Central memory CD8-positive, alpha-beta T cell (primary cell): Measurements from ENCODE around the gene LYRM4.

ENCODE experiments used
- ATAC-seq: fragments of 150-1000 bp; cut with Tn5 transposase; replicated peaks from 2 replicates; pipeline ENCODE4 v1.10.0; 2022; ENCODE audit warnings: mild to moderate bottlenecking, moderate FRiP score, moderate number of reproducible peaks; ENCODE audit not compliant: poor library complexity, severe bottlenecking; ENCODE audit errors: extremely low read depth
- DNase-seq, 2 donors: peaks; one replicate each; pipeline ENCODE4 v3.0.0; 2021; ENCODE audit warnings: low spot score in 2 of 2
- H3K27ac Mint-ChIP-seq: one replicate; pipeline ENCODE4 v1.8.0; 2022; ENCODE audit warnings: low read depth, mild to moderate bottlenecking, moderate library complexity, mixed read lengths
- H3K27me3 Mint-ChIP-seq: one replicate; pipeline ENCODE4 v1.8.0; 2022; ENCODE audit warnings: mixed read lengths
- H3K36me3 Mint-ChIP-seq: one replicate; pipeline ENCODE4 v1.8.0; 2022; ENCODE audit warnings: mild to moderate bottlenecking, moderate library complexity, mixed read lengths; ENCODE audit not compliant: insufficient read depth
- H3K4me1 Mint-ChIP-seq: one replicate; pipeline ENCODE4 v1.8.0; 2022; ENCODE audit warnings: mixed read lengths
- H3K4me3 Mint-ChIP-seq: one replicate; pipeline ENCODE4 v1.8.0; 2022; ENCODE audit warnings: mild to moderate bottlenecking, moderate library complexity, mixed read lengths
- H3K9me3 Mint-ChIP-seq: one replicate; pipeline ENCODE4 v1.8.0; 2022; ENCODE audit warnings: mixed read lengths

LYRM4 gene

DNA sequence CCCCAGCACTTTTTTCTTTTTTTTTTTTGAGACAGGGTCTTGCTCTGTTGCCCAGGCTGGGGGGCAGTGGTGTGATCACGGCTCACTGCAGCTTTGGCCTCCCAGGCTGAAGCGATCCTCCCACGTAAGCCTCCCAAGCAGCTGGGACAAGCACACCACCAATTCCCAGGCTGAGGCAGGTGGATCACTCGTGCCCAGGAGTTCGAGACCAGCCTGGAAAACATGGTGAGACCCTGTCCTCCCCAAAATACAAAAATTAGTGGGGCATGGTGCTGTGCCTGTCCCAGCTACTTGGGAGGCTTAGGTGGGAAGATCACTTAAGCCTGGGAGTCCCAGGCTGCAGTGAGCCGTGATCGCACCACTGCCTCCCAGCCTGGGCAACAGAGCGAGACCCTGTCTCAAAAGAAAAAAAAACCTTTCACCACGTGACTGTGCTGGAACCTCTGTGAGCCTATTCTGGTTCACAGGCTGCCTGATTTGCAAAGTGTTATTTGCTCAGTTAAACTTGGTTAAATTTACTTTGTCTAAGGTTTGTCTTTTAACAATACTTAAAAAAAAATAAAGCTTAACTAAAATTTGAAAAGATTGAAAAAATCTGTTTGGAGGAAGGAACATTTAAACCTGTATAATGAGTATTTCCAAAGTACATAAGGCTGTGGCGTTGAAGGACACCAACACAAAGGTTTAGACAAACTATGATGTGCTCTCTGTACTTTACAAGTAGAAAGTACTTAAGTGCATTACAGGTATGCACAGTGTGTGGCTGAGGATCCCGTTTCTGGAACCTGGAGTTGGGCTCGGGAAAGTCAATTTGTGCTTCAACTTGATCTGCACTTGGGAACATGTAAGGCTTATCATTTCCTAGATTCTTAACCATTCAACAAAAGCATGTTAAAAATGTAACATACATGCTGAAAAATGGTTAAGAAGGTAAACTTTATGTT lies 120.7 kb downstream of the LYRM4 start:
- peaks cover 3% of the 10 kb centered on the region for H3K36me3 Mint-ChIP-seq
- H3K4me1 Mint-ChIP-seq = no peaks in the 10 kb centered on the region
- no peaks in the 10 kb centered on the region for H3K27me3 Mint-ChIP-seq
- no peak for DNase-seq
- H3K27ac Mint-ChIP-seq = no peak overlapping the region
- no peak overlapping the region for H3K4me3 Mint-ChIP-seq
- ATAC-seq = no peak
- no peaks in the 10 kb centered on the region for H3K9me3 Mint-ChIP-seq

DNA sequence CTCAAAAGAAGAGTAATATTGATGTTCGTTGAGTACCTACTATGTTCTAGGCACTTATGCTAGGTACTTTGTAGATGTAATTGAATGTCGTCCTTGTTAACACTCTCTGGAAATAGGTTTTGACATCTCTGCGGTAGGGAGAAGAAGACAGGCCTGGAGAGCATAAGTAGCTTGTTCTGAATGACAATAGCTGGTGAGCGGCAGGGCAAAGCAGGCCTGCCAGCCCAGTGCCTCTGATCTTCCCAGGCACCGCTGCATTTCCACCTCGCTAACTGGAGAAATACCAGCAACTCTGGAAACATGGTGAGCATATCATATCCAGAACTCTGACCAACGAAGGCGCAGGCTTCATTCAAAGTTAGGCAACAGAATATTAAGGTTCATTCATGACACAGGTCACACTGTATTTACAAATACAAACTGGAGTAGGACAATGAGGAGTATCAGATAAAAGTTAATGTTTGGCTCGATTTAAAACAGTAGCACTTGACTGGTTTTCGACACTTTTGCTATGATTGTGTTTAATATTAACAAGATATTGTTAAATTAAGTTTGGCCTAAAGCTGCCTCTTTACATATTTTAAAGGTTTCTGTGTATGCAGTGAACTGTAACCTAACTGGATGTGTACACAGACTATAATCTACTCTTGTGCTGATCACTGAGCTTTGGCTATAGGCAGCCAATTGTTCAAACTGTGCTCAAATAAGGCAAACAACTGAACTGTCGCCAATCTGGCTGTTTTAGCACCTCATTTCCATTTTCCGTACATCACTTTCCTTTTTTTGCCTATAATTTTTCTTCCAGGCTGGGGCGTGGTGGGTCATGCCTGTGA lies 121.5 kb downstream of the LYRM4 start:
- Mint-ChIP-seq H3K4me1 (no peaks in the 10 kb centered on the region), H3K27me3 (no peaks in the 10 kb centered on the region), H3K27ac (no peak overlapping the region), H3K4me3 (no peak overlapping the region), H3K9me3 (no peaks in the 10 kb centered on the region), H3K36me3 (peaks cover 2% of the 10 kb centered on the region)
- ATAC-seq (no peak), DNase-seq (no peak)

DNA sequence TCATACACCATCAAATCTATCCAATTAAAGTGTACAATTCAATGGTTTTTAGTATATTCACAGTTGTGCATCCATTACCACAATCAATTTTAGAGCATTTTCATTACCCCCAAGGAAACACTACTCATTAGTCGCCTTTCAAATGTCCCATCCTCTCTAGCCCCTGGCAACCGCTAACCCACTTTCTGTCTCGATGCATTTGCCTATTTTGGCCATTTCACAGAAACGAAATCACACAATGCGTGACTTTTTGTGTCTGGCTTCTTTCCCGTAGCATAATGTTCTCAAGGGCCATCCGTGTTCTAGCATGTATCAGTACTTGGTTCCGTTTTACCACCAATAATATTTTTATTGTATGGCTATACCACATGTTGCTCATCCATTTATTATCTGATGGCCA lies 123.9 kb downstream of the LYRM4 start:
- no peaks in the 10 kb centered on the region for H3K27me3 Mint-ChIP-seq
- H3K4me3 Mint-ChIP-seq = no peak overlapping the region
- no peak overlapping the region for H3K27ac Mint-ChIP-seq
- DNase-seq (no peak), ATAC-seq (no peak)
- no peaks in the 10 kb centered on the region for H3K4me1 Mint-ChIP-seq
- peaks cover 2% of the 10 kb centered on the region for H3K36me3 Mint-ChIP-seq
- no peaks in the 10 kb centered on the region for H3K9me3 Mint-ChIP-seq

GRCh38 chr6:5135788-5136376 lies 124.9 kb downstream of the LYRM4 start:
- no peaks in the 10 kb centered on the region for H3K9me3 Mint-ChIP-seq
- no peak overlapping the region for H3K4me3 Mint-ChIP-seq
- ATAC-seq (no peak), DNase-seq (peak in 1 of 2 donors; percentile 29)
- H3K27ac Mint-ChIP-seq = no peak overlapping the region
- H3K27me3 Mint-ChIP-seq = no peaks in the 10 kb centered on the region
- no peaks in the 10 kb centered on the region for H3K4me1 Mint-ChIP-seq
- peaks cover 2% of the 10 kb centered on the region for H3K36me3 Mint-ChIP-seq

- Mint-ChIP-seq H3K36me3 (no peaks in the 10 kb centered on the region), H3K9me3 (no peaks in the 10 kb centered on the region), H3K4me3 (no peak overlapping the region), H3K27me3 (no peaks in the 10 kb centered on the region), H3K4me1 (no peaks in the 10 kb centered on the region), H3K27ac (no peak overlapping the region)
- DNase-seq = no peak
- no peak for ATAC-seq
Observed at GRCh38 chr6:5133943-5134342, 126.8 kb downstream of the LYRM4 start.

- no peaks in the 10 kb centered on the region for H3K9me3 Mint-ChIP-seq
- H3K4me1 Mint-ChIP-seq = no peaks in the 10 kb centered on the region
- H3K27me3 Mint-ChIP-seq = no peaks in the 10 kb centered on the region
- no peak overlapping the region for H3K27ac Mint-ChIP-seq
- DNase-seq = no peak
- no peak for ATAC-seq
- no peak overlapping the region for H3K4me3 Mint-ChIP-seq
- H3K36me3 Mint-ChIP-seq = no peaks in the 10 kb centered on the region
Observed at GRCh38 chr6:5132731-5133130, 128.0 kb downstream of the LYRM4 start.

DNA sequence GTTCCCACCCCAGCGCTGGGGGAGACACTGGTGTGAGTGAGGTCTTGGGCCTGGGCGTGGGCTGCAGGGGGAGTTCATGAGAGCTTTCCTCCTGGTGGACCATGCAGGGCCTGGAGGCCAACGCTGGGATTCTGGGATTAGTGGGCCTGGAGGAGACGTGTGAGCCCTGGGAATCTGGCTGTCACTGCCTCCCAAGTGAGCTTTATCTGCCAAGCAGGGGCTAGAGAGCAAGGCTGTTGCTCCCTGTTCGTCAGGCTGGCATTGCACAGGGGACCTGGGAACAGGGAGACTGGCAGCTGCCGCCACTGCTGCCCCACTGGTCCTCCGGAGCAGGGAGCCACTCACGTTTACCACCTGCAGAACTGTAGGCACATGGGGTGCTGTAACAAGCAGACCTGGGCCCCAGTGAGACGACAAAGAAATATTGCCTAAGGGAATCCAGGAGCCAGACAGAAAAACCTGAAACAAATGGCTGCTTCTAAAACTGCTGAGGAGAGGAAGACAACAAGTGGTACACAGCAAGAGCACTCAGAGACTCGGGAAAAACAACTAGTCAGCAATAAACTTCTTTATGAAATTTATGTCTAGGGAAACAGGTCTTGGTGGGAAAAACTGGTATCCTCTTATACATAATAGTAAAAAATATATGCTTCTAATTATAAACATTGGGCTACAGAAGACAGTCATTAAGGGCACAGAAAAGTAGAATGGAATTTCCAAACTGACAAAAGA lies 130.4 kb downstream of the LYRM4 start:
- no peak for DNase-seq
- no peak overlapping the region for H3K4me3 Mint-ChIP-seq
- no peaks in the 10 kb centered on the region for H3K27me3 Mint-ChIP-seq
- H3K27ac Mint-ChIP-seq = peak overlapping the region; percentile 15
- H3K9me3 Mint-ChIP-seq = no peaks in the 10 kb centered on the region
- no peaks in the 10 kb centered on the region for H3K36me3 Mint-ChIP-seq
- ATAC-seq = no peak
- no peaks in the 10 kb centered on the region for H3K4me1 Mint-ChIP-seq

DNA sequence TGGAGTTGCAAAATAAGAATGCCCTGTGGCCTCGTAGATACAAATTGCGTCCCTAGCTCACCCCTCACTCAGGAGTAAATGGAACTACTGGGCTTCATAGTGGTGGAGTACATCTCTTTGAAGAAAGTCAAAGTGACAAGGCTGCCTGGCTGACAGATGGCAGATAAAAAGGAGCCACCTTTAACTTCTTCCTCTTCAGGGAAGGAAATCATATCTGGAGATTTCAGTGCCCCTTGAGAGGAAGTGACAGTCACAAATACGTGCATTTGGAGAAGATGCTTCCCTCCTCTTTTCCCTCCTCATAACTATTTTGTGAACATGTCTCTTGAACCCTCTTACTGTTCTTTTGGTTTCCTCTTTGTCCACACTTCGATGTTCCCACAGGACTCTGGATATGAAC lies 132.4 kb downstream of the LYRM4 start:
- H3K27ac Mint-ChIP-seq = no peak overlapping the region
- no peaks in the 10 kb centered on the region for H3K9me3 Mint-ChIP-seq
- H3K27me3 Mint-ChIP-seq = no peaks in the 10 kb centered on the region
- DNase-seq (no peak), ATAC-seq (no peak)
- no peaks in the 10 kb centered on the region for H3K36me3 Mint-ChIP-seq
- H3K4me3 Mint-ChIP-seq = no peak overlapping the region
- no peaks in the 10 kb centered on the region for H3K4me1 Mint-ChIP-seq

DNA sequence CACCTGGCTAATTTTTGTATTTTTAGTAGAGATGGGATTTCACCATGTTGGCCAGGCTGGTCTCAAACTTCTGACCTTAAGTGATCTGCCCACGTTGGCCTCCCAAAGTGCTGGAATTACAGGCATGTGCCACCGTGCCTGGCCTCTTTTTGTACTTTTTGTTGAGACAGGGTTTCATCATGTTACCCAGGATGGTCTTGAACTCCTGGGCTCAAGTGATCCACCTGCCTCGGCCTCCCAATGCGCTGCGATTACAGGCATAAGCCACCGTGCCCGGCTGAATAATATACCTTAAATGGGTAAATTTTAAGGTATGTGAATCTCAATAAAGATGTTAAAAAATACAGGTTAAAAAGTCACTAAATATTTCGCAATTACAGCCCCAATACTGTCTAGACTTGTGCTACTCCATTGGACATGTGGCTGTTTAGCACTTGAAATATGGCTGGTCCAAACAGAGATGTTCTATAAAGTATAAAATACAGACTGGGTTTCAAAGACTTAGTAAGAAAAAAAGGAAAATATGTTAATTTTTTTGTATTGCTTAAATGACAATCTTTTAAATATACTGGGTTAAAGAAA lies 133.6 kb downstream of the LYRM4 start:
- Mint-ChIP-seq H3K27me3 (no peaks in the 10 kb centered on the region), H3K27ac (no peak overlapping the region), H3K36me3 (no peaks in the 10 kb centered on the region), H3K4me1 (no peaks in the 10 kb centered on the region), H3K9me3 (no peaks in the 10 kb centered on the region), H3K4me3 (no peak overlapping the region)
- DNase-seq = no peak
- ATAC-seq = no peak

DNA sequence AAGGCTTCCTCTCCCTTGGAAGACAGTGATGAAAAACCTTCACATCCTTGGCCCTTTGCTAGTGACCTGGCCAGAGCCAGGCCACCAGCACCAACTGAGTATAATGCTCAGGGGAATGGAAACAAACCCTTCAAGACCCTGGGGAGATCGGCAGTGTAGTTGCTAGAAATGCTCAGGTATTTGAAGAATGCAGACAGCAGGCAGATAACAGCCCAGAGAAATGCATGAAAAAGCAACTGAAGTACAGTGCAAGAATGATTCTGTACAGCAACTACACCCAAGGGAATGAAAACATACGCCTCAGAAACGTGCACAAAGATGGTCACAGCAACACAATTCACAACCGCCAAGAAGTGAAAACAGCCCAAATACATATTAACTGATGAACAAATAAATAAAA lies 134.5 kb downstream of the LYRM4 start:
- H3K27me3 Mint-ChIP-seq = no peaks in the 10 kb centered on the region
- peaks cover 1% of the 10 kb centered on the region for H3K36me3 Mint-ChIP-seq
- no peaks in the 10 kb centered on the region for H3K9me3 Mint-ChIP-seq
- H3K4me1 Mint-ChIP-seq = no peaks in the 10 kb centered on the region
- no peak overlapping the region for H3K4me3 Mint-ChIP-seq
- no peak for ATAC-seq
- H3K27ac Mint-ChIP-seq = no peak overlapping the region
- no peak for DNase-seq

DNA sequence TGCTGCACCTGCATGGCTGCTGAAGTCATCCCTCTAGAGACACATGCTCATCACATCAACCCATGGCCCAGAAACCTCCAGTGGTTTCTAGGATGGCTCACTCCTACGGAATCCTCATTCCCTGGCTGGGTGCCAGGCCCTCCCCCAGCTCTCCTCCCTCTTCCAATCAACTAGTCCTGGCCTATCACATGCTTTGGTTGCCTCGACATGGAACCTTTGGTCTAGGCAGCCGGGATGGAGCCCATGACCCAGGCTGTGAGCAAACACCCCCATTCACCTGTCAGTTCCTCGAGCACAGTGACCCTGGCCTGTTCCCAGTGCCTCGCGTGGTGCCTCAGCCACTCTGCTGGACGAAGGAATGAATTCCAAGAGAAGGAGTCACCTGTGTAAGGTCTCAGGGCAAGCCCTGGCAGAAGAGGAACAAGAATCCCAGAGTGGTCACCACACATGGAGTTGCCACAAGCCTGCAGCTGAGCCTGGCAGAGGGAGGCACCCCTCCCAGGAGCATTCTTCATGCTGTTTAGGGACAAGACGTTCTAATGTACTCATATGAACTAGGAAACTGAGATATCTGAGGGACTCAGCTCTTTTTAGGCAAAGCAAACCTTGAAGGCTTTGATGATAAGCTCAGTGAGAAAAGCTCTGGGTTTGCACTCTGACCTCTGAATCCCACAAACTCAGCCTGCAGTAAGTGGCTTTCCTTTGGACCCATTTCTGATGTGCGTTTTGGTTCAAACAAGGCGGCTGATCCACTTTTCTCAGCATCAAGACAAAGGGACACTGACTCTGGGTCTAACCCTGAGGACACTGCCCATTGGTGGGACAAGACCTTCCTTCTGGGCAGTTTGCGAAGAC lies 135.4 kb downstream of the LYRM4 start:
- Mint-ChIP-seq H3K4me3 (no peak overlapping the region), H3K4me1 (no peaks in the 10 kb centered on the region), H3K9me3 (no peaks in the 10 kb centered on the region), H3K27me3 (no peaks in the 10 kb centered on the region), H3K27ac (no peak overlapping the region), H3K36me3 (peaks cover 1% of the 10 kb centered on the region)
- ATAC-seq (no peak), DNase-seq (no peak)
